ENCODE results near the gene CBS.

CBS gene

GRCh38 chr21:43024439-43025136, 51.0 kb downstream of the CBS start:
- TF ChIP-seq CTCF (conservative IDR thresholded peaks at IDR 0.05; ENCODE audit: control insufficient read depth, insufficient read depth, low read depth, low read length), result no peak
- DNase-seq (ENCODE audit: low read depth), result no peak
- no peak overlapping the region for H3K4me3 ChIP-seq (ENCODE audit: control insufficient read depth, low read depth, low read length)

- no peak for TF ChIP-seq CTCF (conservative IDR thresholded peaks at IDR 0.05; ENCODE audit: control insufficient read depth, insufficient read depth, low read depth, low read length)
- no peak overlapping the region for H3K4me3 ChIP-seq (ENCODE audit: control insufficient read depth, low read depth, low read length)
Measured at GRCh38 chr21:43023175-43023574, 52.5 kb downstream of the CBS start.

GRCh38 chr21:43021756-43022600, 53.7 kb downstream of the CBS start:
- no peak for DNase-seq (ENCODE audit: low read depth)
- H3K4me3 ChIP-seq (ENCODE audit: control insufficient read depth, low read depth, low read length), result no peak overlapping the region
- TF ChIP-seq CTCF (conservative IDR thresholded peaks at IDR 0.05; ENCODE audit: control insufficient read depth, insufficient read depth, low read depth, low read length), result no peak

More at GRCh38 chr21:43023175-43023574, 52.5 kb downstream of the CBS start:
- DNase-seq (ENCODE audit: low read depth), result no peak

DNA sequence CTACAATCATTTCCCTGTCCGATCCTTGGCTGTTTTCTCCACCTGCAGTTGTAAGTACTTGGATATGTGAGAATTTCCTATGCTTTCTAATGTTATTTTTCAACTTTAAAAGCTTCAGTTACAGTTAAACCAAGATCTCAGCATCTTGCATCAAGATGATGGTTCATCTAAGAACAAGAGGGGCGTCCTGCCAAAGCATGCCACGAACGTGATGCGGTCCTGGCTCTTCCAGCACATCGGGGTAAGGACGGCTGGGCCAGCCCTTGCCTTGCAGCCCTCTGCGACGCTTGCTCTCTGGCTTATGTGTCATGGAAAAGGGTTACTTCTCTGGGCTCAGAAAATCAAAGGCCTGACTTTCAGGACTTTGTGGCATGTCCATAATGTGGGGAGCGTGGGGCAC, 54.4 kb downstream of the CBS start:
- H3K4me3 ChIP-seq (ENCODE audit: control insufficient read depth, low read depth, low read length), result no peak overlapping the region
- TF ChIP-seq CTCF (conservative IDR thresholded peaks at IDR 0.05; ENCODE audit: control insufficient read depth, insufficient read depth, low read depth, low read length), result no peak
- no peak for DNase-seq (ENCODE audit: low read depth)

GRCh38 chr21:43020771-43021170, 54.9 kb downstream of the CBS start:
- DNase-seq (ENCODE audit: low read depth), result no peak
- no peak for TF ChIP-seq CTCF (conservative IDR thresholded peaks at IDR 0.05; ENCODE audit: control insufficient read depth, insufficient read depth, low read depth, low read length)
- no peak overlapping the region for H3K4me3 ChIP-seq (ENCODE audit: control insufficient read depth, low read depth, low read length)

DNA sequence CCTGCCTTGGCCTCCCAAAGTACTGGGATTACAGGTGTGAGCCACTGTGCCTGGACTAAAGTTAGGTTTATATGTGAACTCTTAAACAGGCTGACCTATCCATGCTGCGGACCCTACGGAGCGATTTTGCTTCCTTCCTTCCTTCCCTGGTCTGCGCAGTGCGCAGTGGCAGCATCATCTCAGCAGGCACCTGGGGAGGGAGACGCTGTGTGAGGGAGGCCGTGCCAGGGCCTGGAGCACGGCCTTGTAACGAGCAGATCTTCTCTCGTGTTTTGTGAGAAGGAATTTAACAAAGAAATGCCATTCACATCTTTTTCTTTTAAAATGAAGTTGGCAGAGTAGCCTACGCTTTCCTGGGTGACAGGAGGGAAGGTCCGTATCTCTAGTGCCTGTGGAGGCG, 55.5 kb downstream of the CBS start:
- no peak overlapping the region for H3K4me3 ChIP-seq (ENCODE audit: control insufficient read depth, low read depth, low read length)
- DNase-seq (ENCODE audit: low read depth), result no peak
- TF ChIP-seq CTCF (conservative IDR thresholded peaks at IDR 0.05; ENCODE audit: control insufficient read depth, insufficient read depth, low read depth, low read length), result no peak
